ENCODE results near the gene LIN7A.
"Not testable (repeated sequence)": the region's sequence is repeated elsewhere in the genome, so short reads cannot be mapped to it uniquely, and the experiment has no call there.

LIN7A gene

GRCh38 chr12:80805106-80805505 lies 132.6 kb downstream of the LIN7A start:
- ATAC-seq: no peak

GRCh38 chr12:80802652-80803400 lies 134.9 kb downstream of the LIN7A start:
- ATAC-seq: no peak

GRCh38 chr12:80798281-80798680 lies 139.5 kb downstream of the LIN7A start:
- no peak for ATAC-seq

- ATAC-seq: no peak
Measured at GRCh38 chr12:80794551-80794950, 143.2 kb downstream of the LIN7A start.

- ATAC-seq: no peak
Measured at GRCh38 chr12:80792861-80793260, 144.9 kb downstream of the LIN7A start.

- ATAC-seq: no peak
Measured at GRCh38 chr12:80791863-80792262, 145.9 kb downstream of the LIN7A start.

- not testable (repeated sequence) for ATAC-seq
Measured at GRCh38 chr12:80788407-80788806, 149.3 kb downstream of the LIN7A start.

GRCh38 chr12:80782963-80783470 lies 154.7 kb downstream of the LIN7A start:
- ATAC-seq: not testable (repeated sequence)

- no peak for ATAC-seq
Measured at GRCh38 chr12:80781313-80781712, 156.4 kb downstream of the LIN7A start.

- no peak for ATAC-seq
Measured at GRCh38 chr12:80780746-80781145, 157.0 kb downstream of the LIN7A start.

GRCh38 chr12:80778005-80778541 lies 159.7 kb downstream of the LIN7A start:
- peak; percentile 61 to 80 for ATAC-seq

- ATAC-seq: no peak
Measured at GRCh38 chr12:80777587-80777986, 160.1 kb downstream of the LIN7A start.

GRCh38 chr12:80776706-80777105 lies 161.0 kb downstream of the LIN7A start:
- ATAC-seq: no peak

GRCh38 chr12:80770958-80771357 lies 166.8 kb downstream of the LIN7A start:
- no peak for ATAC-seq

GRCh38 chr12:80769553-80770140 lies 168.1 kb downstream of the LIN7A start:
- ATAC-seq: no peak

- ATAC-seq: no peak
Measured at GRCh38 chr12:80766897-80767296, 170.8 kb downstream of the LIN7A start.

- no peak for ATAC-seq
Measured at GRCh38 chr12:80766210-80766609, 171.5 kb downstream of the LIN7A start.

- no peak for ATAC-seq
Measured at GRCh38 chr12:80763874-80764273, 173.9 kb downstream of the LIN7A start.

- no peak for ATAC-seq
Measured at GRCh38 chr12:80761838-80762237, 175.9 kb downstream of the LIN7A start.

- no peak for ATAC-seq
Measured at GRCh38 chr12:80756875-80757274, 180.9 kb downstream of the LIN7A start.

- ATAC-seq: no peak
Measured at GRCh38 chr12:80754274-80754673, 183.5 kb downstream of the LIN7A start.

GRCh38 chr12:80752464-80752863 lies 185.3 kb downstream of the LIN7A start:
- no peak for ATAC-seq

- no peak for ATAC-seq
Measured at GRCh38 chr12:80749456-80749855, 188.3 kb downstream of the LIN7A start.

- ATAC-seq: no peak
Measured at GRCh38 chr12:80747800-80748199, 189.9 kb downstream of the LIN7A start.

Data from activated CD4-positive, CD25-positive, alpha-beta regulatory T cell treated with anti-CD3 and anti-CD28 coated beads, Interleukin-2, amount 50 U/mL, for 24 hours (primary cell).